RPMI7951 (cell line): ENCODE measurements around the gene KLHL3. TPM values are rescaled to one million over a fixed set of nuclear protein-coding genes. Genes with fewer than 3 reads are reported as not detected.
"Not testable (repeated sequence)": the region's sequence is repeated elsewhere in the genome, so short reads cannot be mapped to it uniquely, and the experiment has no call there.

Experiments
- DNase-seq: peaks from one replicate; pipeline ENCODE4 v3.0.0-alpha.2; 2012; ENCODE audit warnings: low read depth
- total RNA-seq: library from RNA; depleted of rRNA; stranded (reverse); fragments of >200 nt; shearing (Covaris generic); gene quantifications from 2 replicates; pipeline ENCODE4 v1.2.3, GENCODE V29; 2014; rRNA removed

Gene KLHL3
- 0.72 and 2.2 TPM in 2 replicates for total RNA-seq

- DNase-seq, result peak; percentile 11
Observed at GRCh38 chr5:137735555-137736284, at the start of gene KLHL3. Gene KLHL3 (minus strand): TSS chr5:137736089. CDS start chr5:137735646, 443 bp downstream.

- no peak for DNase-seq
Observed at GRCh38 chr5:137782984-137783536, 47.2 kb upstream of the KLHL3 start.

GRCh38 chr5:137782055-137782454 is 46.2 kb upstream of the KLHL3 start:
- DNase-seq, result no peak

- peak; percentile 33 for DNase-seq
Observed at GRCh38 chr5:137778772-137779564, 43.1 kb upstream of the KLHL3 start.

- DNase-seq, result not testable (repeated sequence)
Observed at GRCh38 chr5:137767937-137768336, 32.0 kb upstream of the KLHL3 start.

- DNase-seq, result no peak
Observed at GRCh38 chr5:137761566-137761965, 25.7 kb upstream of the KLHL3 start.

GRCh38 chr5:137760719-137761516 is 25.0 kb upstream of the KLHL3 start:
- no peak for DNase-seq

GRCh38 chr5:137760294-137760693 is 24.4 kb upstream of the KLHL3 start:
- no peak for DNase-seq

GRCh38 chr5:137758715-137759306 is 22.9 kb upstream of the KLHL3 start:
- no peak for DNase-seq

GRCh38 chr5:137758121-137758520 is 22.2 kb upstream of the KLHL3 start:
- DNase-seq, result no peak

- no peak for DNase-seq
Observed at GRCh38 chr5:137757634-137758033, 21.7 kb upstream of the KLHL3 start.

- DNase-seq, result no peak
Observed at GRCh38 chr5:137754961-137755762, 19.3 kb upstream of the KLHL3 start.

GRCh38 chr5:137754188-137754960 is 18.5 kb upstream of the KLHL3 start, which contains the start of gene HNRNPA0:
Gene HNRNPA0 (minus strand): TSS chr5:137754363. CDS start chr5:137754066, 297 bp downstream.
- DNase-seq, result peak; percentile 92

GRCh38 chr5:137753691-137754187 is 17.9 kb upstream of the KLHL3 start:
- no peak for DNase-seq

GRCh38 chr5:137752905-137753690 is 17.2 kb upstream of the KLHL3 start:
- DNase-seq, result peak; percentile 27

- DNase-seq, result peak; percentile 60
Observed at GRCh38 chr5:137751869-137752491, 16.1 kb upstream of the KLHL3 start.

GRCh38 chr5:137750436-137750835 is 14.5 kb upstream of the KLHL3 start:
- DNase-seq, result no peak

GRCh38 chr5:137747848-137748247 is 12.0 kb upstream of the KLHL3 start:
- no peak for DNase-seq
